GM12878 (cell line): ENCODE data around the gene TPCN1. TPM values are rescaled to one million over a fixed set of nuclear protein-coding genes. Genes with fewer than 3 reads are reported as not detected.

ENCODE experiments used
- ATAC-seq: fragments of 200-7000 bp; cut with Tn5 transposase; 3 replicates; pipeline ENCODE4 v1.9.1; 2020; ENCODE audit warnings: mild to moderate bottlenecking, moderate library complexity
- BruUV-seq: library from RNA; stranded (reverse); fragments of 400-500 nt; replicated peaks from 2 replicates; lab custom pipeline; 2021; lab: Mats Ljungman, UMichigan
- CTCF ChIA-PET: fragments of 300-600 bp; sonication (Branson Sonifier 250); formaldehyde crosslinking; extraction: SDS; loops from one replicate; lab custom pipeline; 2021; ENCODE audit warnings: inconsistent platforms; lab: Yijun Ruan, JAX
- POLR2A ChIA-PET: fragments of 350-600 bp; formaldehyde crosslinking; extraction: SDS; loops from one replicate; lab custom pipeline; 2021; ENCODE audit warnings: inconsistent platforms; lab: Charles Lee
- RAD21 ChIA-PET: fragments of 300-600 bp; sonication (Branson Sonifier 250); formaldehyde crosslinking; loops from one replicate; lab custom pipeline; 2023; ENCODE audit warnings: antibody characterized with exemption; ENCODE audit not compliant: unreplicated experiment; lab: Charles Lee
- SMC1A ChIA-PET: fragments of 300-600 bp; sonication (Branson Sonifier 250); formaldehyde crosslinking; loops from one replicate; lab custom pipeline; 2023; ENCODE audit not compliant: unreplicated experiment, uncharacterized antibody; lab: Charles Lee
- DNase-seq: peaks from one replicate; pipeline ENCODE4 v3.0.0-alpha.2; 2011; ENCODE audit warnings: low read depth, low spot score
- FAIRE-seq: peaks from 3 replicates; lab custom pipeline; 2011; peaks lifted over from hg19 to GRCh38; lab: Jason Lieb, UNC
- H2AFZ ChIP-seq: 2 replicates; pipeline ENCODE4 v1.6.0; 2011; ENCODE audit warnings: low read depth, low read length, control low read depth; ENCODE audit not compliant: control insufficient read depth
- H3K27ac ChIP-seq: 2 replicates; pipeline ENCODE4 v1.5.1; 2011; ENCODE audit warnings: control low read depth; ENCODE audit not compliant: control insufficient read depth, insufficient read depth
- H3K27me3 ChIP-seq, 2 experiments: replicated peaks in 1 of 2; 2 replicates each; pipeline versions ENCODE4 v1.6.0 to v1.6.1; 2011; ENCODE audit warnings: low read length in 1 of 2; ENCODE audit not compliant: control insufficient read depth in 2 of 2, insufficient read depth in 2 of 2
- H3K36me3 ChIP-seq, 2 experiments: 2 replicates each; pipeline ENCODE4 v1.5.1; 2011; ENCODE audit warnings: low read length in 1 of 2; ENCODE audit not compliant: control insufficient read depth in 2 of 2, insufficient read depth in 2 of 2
- H3K4me1 ChIP-seq: 2 replicates; pipeline ENCODE4 v1.6.1; 2011; ENCODE audit warnings: mild to moderate bottlenecking, low read length, moderate library complexity, mixed read lengths; ENCODE audit not compliant: control insufficient read depth, insufficient read depth
- H3K4me2 ChIP-seq: 2 replicates; pipeline ENCODE4 v1.6.0; 2011; ENCODE audit warnings: control low read depth; ENCODE audit not compliant: control insufficient read depth, insufficient read depth
- H3K4me3 ChIP-seq: fragments of 200-600 bp; sonication (generic); 2 replicates; pipeline ENCODE4 v1.5.1; 2016
- H3K79me2 ChIP-seq: 2 replicates; pipeline ENCODE4 v1.6.0; 2011; ENCODE audit warnings: low read length; ENCODE audit not compliant: control insufficient read depth, insufficient read depth
- H3K9ac ChIP-seq: 2 replicates; pipeline ENCODE4 v1.8.0; 2011; ENCODE audit warnings: low read length, control low read depth, mixed read lengths; ENCODE audit not compliant: control insufficient read depth, insufficient read depth
- H3K9me3 ChIP-seq: replicated peaks from 3 replicates; pipeline ENCODE4 v1.5.1; 2011; ENCODE audit warnings: mild to moderate bottlenecking, low read length; ENCODE audit not compliant: control insufficient read depth, insufficient read depth
- H4K20me1 ChIP-seq: 2 replicates; pipeline ENCODE4 v1.6.0; 2011; ENCODE audit not compliant: control insufficient read depth, insufficient read depth
- ASH2L ChIP-seq: fragments of 300-600, 200-600 bp; sonication (generic); IDR thresholded peaks from 2 replicates; pipeline ENCODE4 v1.6.1; 2017; ENCODE audit warnings: low read depth, mild to moderate bottlenecking, borderline replicate concordance
- BCLAF1 ChIP-seq: fragments of 450-650 bp; IDR thresholded peaks from 2 replicates; pipeline ENCODE4 v1.6.1; 2017; ENCODE audit warnings: antibody characterized with exemption, mild to moderate bottlenecking, moderate library complexity
- BMI1 ChIP-seq: fragments of 450-650 bp; IDR thresholded peaks from 2 replicates; pipeline ENCODE4 v1.6.1; 2016; ENCODE audit warnings: mild to moderate bottlenecking, moderate library complexity, borderline replicate concordance
- BRCA1 ChIP-seq: IDR thresholded peaks from 2 replicates; pipeline ENCODE4 v1.6.1; 2011; ENCODE audit warnings: low read depth, low read length, improper control_type of control experiment
- CHD4 ChIP-seq: fragments of 200-600 bp; sonication (generic); IDR thresholded peaks from 2 replicates; pipeline ENCODE4 v1.6.1; 2016; ENCODE audit warnings: mild to moderate bottlenecking
- IKZF1 ChIP-seq: fragments of 450-650 bp; conservative IDR thresholded peaks from 2 replicates; pipeline ENCODE4 v1.6.1; 2017; ENCODE audit warnings: antibody characterized with exemption, mild to moderate bottlenecking
- IKZF2 ChIP-seq, 2 experiments: fragments of 450-650 bp; IDR thresholded peaks; 2 replicates each; pipeline ENCODE4 v1.6.1; 2017; ENCODE audit warnings: mild to moderate bottlenecking in 2 of 2, moderate library complexity in 2 of 2
- RB1 ChIP-seq: fragments of 450-650 bp; formaldehyde crosslinking; IDR thresholded peaks from 2 replicates; pipeline ENCODE4 v1.6.1; 2017; ENCODE audit warnings: mild to moderate bottlenecking, borderline replicate concordance
- RFX5 ChIP-seq: IDR thresholded peaks from 2 replicates; pipeline ENCODE4 v1.6.1; 2011; ENCODE audit warnings: low read depth, low read length, improper control_type of control experiment
- SMAD1 ChIP-seq: fragments of 450-650 bp; IDR thresholded peaks from 2 replicates; pipeline ENCODE4 v1.6.1; 2018; ENCODE audit warnings: mild to moderate bottlenecking, low read depth; ENCODE audit not compliant: partially characterized antibody
- SPI1 ChIP-seq: IDR thresholded peaks from 2 replicates; pipeline ENCODE4 v1.6.1; 2011; ENCODE audit warnings: low read depth, mild to moderate bottlenecking, low read length, moderate library complexity, borderline replicate concordance; ENCODE audit not compliant: insufficient read depth
- TCF3 ChIP-seq: IDR thresholded peaks from 2 replicates; pipeline ENCODE4 v1.6.1; 2012; ENCODE audit warnings: low read depth, mild to moderate bottlenecking, low read length, borderline replicate concordance; ENCODE audit not compliant: insufficient read depth
- ZBTB40 ChIP-seq: fragments of 450-650 bp; IDR thresholded peaks from 2 replicates; pipeline ENCODE4 v1.6.1; 2016; ENCODE audit warnings: mild to moderate bottlenecking, moderate library complexity, borderline replicate concordance
- WGBS: methylation state at CpG from one replicate; pipeline ENCODE4 v1.1.6; 2016; ENCODE audit warnings: low lambda C conversion rate; ENCODE audit not compliant: insufficient replicate concordance, insufficient coverage; ENCODE audit errors: missing lambda C conversion rate; 5-methylcytosine and 5-hydroxymethylcytosine counted together
- in situ Hi-C: fragments of 300-500 bp; cut with MboI; formaldehyde crosslinking; loops from 9 replicates; pipeline ENCODE4 v1.14.3; 2018; ENCODE audit warnings: mixed read lengths
- intact Hi-C: fragments of 100-400 bp; cut with micrococcal nuclease; formaldehyde crosslinking; loops from one replicate; pipeline ENCODE4 v1.14.2; 2022; ENCODE audit not compliant: unreplicated experiment
- polyA plus RNA-seq, 11 experiments: library from polyadenylated mRNA; depleted of rRNA in 4 of 11; unstranded in 6 of 11; stranded (reverse) in 5 of 11; fragments of >200 nt; fragmentation: Nextera tagmentation in 4 of 11; fragmentation: Illumina TruSeq in 1 of 11; extraction: Ambion mirVana in 4 of 11; extraction: Trizol in 1 of 11; gene quantifications; 1 replicate in 1 of 11; 2 replicates in 10 of 11; pipeline versions ENCODE4 v1.2.1 to v1.2.3, GENCODE V29; 2011 to 2016; ENCODE audit warnings: inconsistent platforms in 2 of 11, missing spikeins in 2 of 11, low read depth in 1 of 11
- total RNA-seq, 4 experiments: library from RNA; depleted of rRNA in 3 of 4; stranded (reverse); fragments of >200 nt in 3 of 4; fragmentation: Illumina TruSeq in 1 of 4; extraction: Trizol in 1 of 4; gene quantifications; 2 replicates each; pipeline versions ENCODE4 v1.2.1 to v1.2.3, GENCODE V29; 2013 to 2021

The TPCN1 gene
- total and polyA plus RNA-seq, 10 of the 15 experiments (the other 5 are each of a cell fraction or from before 2014, with no cell fraction given), result 0.79 to 30.9 (median 19.4) TPM

GRCh38 chr12:113201187-113202177 lies 19.8 kb upstream of the TPCN1 start:
- intact Hi-C loops, result no loop called here

More at GRCh38 chr12:113201187-113202177, 19.8 kb upstream of the TPCN1 start:
- Histone ChIP-seq H2AFZ (no peak overlapping the region), H3K27ac (no peak overlapping the region), H3K9ac (no peak overlapping the region), H3K27me3 (no peaks in the 10 kb centered on the region), H3K4me1 (peaks cover 14% of the 10 kb centered on the region), H3K9me3 (no peaks in the 10 kb centered on the region), H3K79me2 (no peaks in the 10 kb centered on the region), H4K20me1 (no peaks in the 10 kb centered on the region), H3K4me3 (no peak overlapping the region), H3K36me3 (no peaks in the 10 kb centered on the region), H3K4me2 (no peak overlapping the region)
- FAIRE-seq, result no peak
- ChIA-PET CTCF (interaction anchor here (3.5 kb wide), 1 partner anchor 16 kb away, joined by 15 read pairs; the partner anchor contains the start of genes DDX54 and RITA1), SMC1A (interaction anchor here (6.1 kb wide), 1 partner anchor 21 kb away, joined by 50 read pairs; the partner anchor contains the start of gene TPCN1), POLR2A (no interaction called here), RAD21 (no interaction called here)
- no peak for DNase-seq
- no peak for ATAC-seq
- in situ Hi-C loops, result loop anchor here (25.0 kb wide), 1 partner anchor 1764 kb away; no protein-coding TSS in a partner anchor
- 84% methylated on average over 14 of the region's 14 CpGs for WGBS
- no peak for TF ChIP-seq CHD4
- TF ChIP-seq ASH2L, result no peak
- TF ChIP-seq ZBTB40, result no peak
- TF ChIP-seq SPI1, result no peak
- no peak for TF ChIP-seq RB1
- no peak for TF ChIP-seq TCF3
- TF ChIP-seq RFX5, result no peak
- TF ChIP-seq BCLAF1, result no peak
- TF ChIP-seq BRCA1, result no peak
- no peak for TF ChIP-seq SMAD1
- TF ChIP-seq IKZF2 (IDR thresholded peaks at IDR 0.05), result no peak
- no peak for TF ChIP-seq BMI1
- TF ChIP-seq IKZF1, result no peak
- BruUV-seq, result no TSS peak
